ENCODE results near the gene NPAT.

DNA sequence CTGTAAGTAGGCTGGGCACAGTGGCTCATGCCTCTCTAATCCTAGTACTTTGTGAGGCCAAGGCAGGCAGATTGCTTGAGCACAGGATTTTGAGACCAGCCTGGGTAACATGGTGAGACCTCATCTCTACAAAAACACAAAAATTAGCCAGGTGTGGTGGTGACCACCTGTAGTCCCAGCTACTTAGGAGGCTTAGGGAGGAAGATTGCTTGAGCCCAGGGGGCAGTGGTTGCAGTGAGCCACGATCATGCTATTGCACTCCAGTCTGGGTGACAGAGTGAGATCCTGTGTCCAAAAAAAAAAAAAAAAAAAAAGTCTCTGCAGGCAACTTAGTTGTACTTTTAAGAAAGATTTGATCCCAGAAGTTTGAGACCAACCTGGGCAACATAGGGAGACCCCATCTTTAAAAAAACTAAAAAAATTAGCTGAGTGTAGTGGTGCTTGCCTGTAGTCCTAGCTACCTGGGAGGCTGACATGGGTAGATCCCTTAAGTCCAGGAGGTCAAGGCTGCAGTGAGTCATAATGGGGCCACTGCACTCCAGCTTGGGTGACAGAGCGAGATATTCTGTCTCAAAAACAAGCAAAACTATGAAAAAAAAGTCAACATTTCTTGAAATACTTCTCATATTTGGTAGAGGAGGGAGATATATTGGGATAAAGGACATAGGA lies 11.0 kb upstream of the NPAT start:
- TF ChIP-seq, protein P1, sequence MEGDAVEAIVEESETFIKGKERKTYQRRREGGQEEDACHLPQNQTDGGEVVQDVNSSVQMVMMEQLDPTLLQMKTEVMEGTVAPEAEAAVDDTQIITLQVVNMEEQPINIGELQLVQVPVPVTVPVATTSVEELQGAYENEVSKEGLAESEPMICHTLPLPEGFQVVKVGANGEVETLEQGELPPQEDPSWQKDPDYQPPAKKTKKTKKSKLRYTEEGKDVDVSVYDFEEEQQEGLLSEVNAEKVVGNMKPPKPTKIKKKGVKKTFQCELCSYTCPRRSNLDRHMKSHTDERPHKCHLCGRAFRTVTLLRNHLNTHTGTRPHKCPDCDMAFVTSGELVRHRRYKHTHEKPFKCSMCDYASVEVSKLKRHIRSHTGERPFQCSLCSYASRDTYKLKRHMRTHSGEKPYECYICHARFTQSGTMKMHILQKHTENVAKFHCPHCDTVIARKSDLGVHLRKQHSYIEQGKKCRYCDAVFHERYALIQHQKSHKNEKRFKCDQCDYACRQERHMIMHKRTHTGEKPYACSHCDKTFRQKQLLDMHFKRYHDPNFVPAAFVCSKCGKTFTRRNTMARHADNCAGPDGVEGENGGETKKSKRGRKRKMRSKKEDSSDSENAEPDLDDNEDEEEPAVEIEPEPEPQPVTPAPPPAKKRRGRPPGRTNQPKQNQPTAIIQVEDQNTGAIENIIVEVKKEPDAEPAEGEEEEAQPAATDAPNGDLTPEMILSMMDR (IDR thresholded peaks at IDR 0.05): no peak
- TF ChIP-seq POLR2A (IDR thresholded peaks at IDR 0.05): no peak
- TF ChIP-seq POLR2AphosphoS5 (IDR thresholded peaks at IDR 0.05): no peak
- TF ChIP-seq EP300 (IDR thresholded peaks at IDR 0.05): no peak
